Retina (tissue), 1 donor: ENCODE measurements around the gene PTPRCAP.
"Not testable (repeated sequence)": the region's sequence is repeated elsewhere in the genome, so short reads cannot be mapped to it uniquely, and the experiment has no call there.

Experiments
- DNase-seq: peaks from one replicate; pipeline ENCODE4 v3.0.0-alpha.2; 2016

Gene PTPRCAP

GRCh38 chr11:67408437-67409200, 28.9 kb downstream of the PTPRCAP start:
- no peak for DNase-seq

- no peak for DNase-seq
These were observed 29.8 kb downstream of the PTPRCAP start for GRCh38 chr11:67407688-67408163.

- DNase-seq: no peak
These were observed 30.4 kb downstream of the PTPRCAP start for GRCh38 chr11:67406969-67407687.

- DNase-seq: no peak
These were observed 31.0 kb downstream of the PTPRCAP start for GRCh38 chr11:67406420-67406968.

GRCh38 chr11:67405688-67406339, 31.7 kb downstream of the PTPRCAP start:
- no peak for DNase-seq

GRCh38 chr11:67405196-67405567, 32.3 kb downstream of the PTPRCAP start:
- no peak for DNase-seq

- no peak for DNase-seq
These were observed 32.8 kb downstream of the PTPRCAP start for GRCh38 chr11:67404515-67405195.

GRCh38 chr11:67403085-67403484, 34.4 kb downstream of the PTPRCAP start:
- DNase-seq: not testable (repeated sequence)

- DNase-seq: peak; percentile 72
These were observed 35.2 kb downstream of the PTPRCAP start for GRCh38 chr11:67402192-67402839.

- DNase-seq: peak; percentile 70
These were observed 35.8 kb downstream of the PTPRCAP start, which contains the start of gene PPP1CA for GRCh38 chr11:67401495-67402191. Gene PPP1CA, minus strand, starts transcription at chr11:67401858. Its CDS starts 76 bp downstream, at chr11:67401782.

- DNase-seq: no peak
These were observed 36.5 kb downstream of the PTPRCAP start for GRCh38 chr11:67400942-67401494.

GRCh38 chr11:67400251-67400941, 37.1 kb downstream of the PTPRCAP start:
- no peak for DNase-seq

- no peak for DNase-seq
These were observed 38.6 kb downstream of the PTPRCAP start for GRCh38 chr11:67398661-67399563.

GRCh38 chr11:67397986-67398660, 39.4 kb downstream of the PTPRCAP start:
- DNase-seq: no peak

- no peak for DNase-seq
These were observed 39.9 kb downstream of the PTPRCAP start for GRCh38 chr11:67397536-67397935.

GRCh38 chr11:67396587-67397389, 40.7 kb downstream of the PTPRCAP start:
- no peak for DNase-seq

GRCh38 chr11:67396259-67396581, 41.3 kb downstream of the PTPRCAP start:
- no peak for DNase-seq
